Sigmoid colon (tissue), 7 donors: ENCODE measurements around the gene STAB1. TPM values are rescaled to one million over a fixed set of nuclear protein-coding genes. Genes with fewer than 3 reads are reported as not detected.
A peak's percentile ranks its signal among the peaks of the same experiment; 100 is the strongest.

Experiments used
- DNase-seq: peaks from one replicate; pipeline ENCODE4 v3.0.0-alpha.2; 2019
- H3K27ac ChIP-seq, 4 donors: fragments of 200-600 bp; sonication (generic); one replicate each; pipeline ENCODE4 v1.5.1; 2016 to 2019; ENCODE audit warnings: mild to moderate bottlenecking in 1 of 4
- H3K27me3 ChIP-seq, 3 donors: fragments of 200-600 bp; sonication (generic); one replicate each; pipeline ENCODE4 v1.5.1; 2019; ENCODE audit warnings: mild to moderate bottlenecking in 1 of 3
- H3K36me3 ChIP-seq, 4 donors: fragments of 200-600 bp; sonication (generic); one replicate each; pipeline ENCODE4 v1.5.1; 2016 to 2019
- H3K4me1 ChIP-seq, 4 donors: fragments of 200-600 bp; sonication (generic); one replicate each; pipeline ENCODE4 v1.5.1; 2017 to 2019
- H3K4me3 ChIP-seq, 4 donors: fragments of 200-600 bp; sonication (generic); one replicate each; pipeline ENCODE4 v1.5.1; 2017 to 2019; ENCODE audit warnings: mild to moderate bottlenecking in 2 of 4, moderate library complexity in 1 of 4
- H3K9me3 ChIP-seq, 4 donors: fragments of 200-600 bp in 3 of 4; sonication (generic) in 3 of 4; one replicate each; pipeline versions ENCODE4 v1.5.1 to v1.6.1; 2013 to 2019
- CTCF ChIP-seq, 4 experiments: fragments of 450-650 bp in 3 of 4; fragments of 200-600 bp in 1 of 4; IDR thresholded peaks; one replicate each; pipeline ENCODE4 v1.5.1; 2016 to 2019; ENCODE audit warnings: antibody characterized with exemption in 4 of 4, mild to moderate bottlenecking in 3 of 4, moderate library complexity in 2 of 4
- EP300 ChIP-seq, 4 donors: sonication (generic); formaldehyde crosslinking; IDR thresholded peaks; one replicate each; pipeline ENCODE4 v1.6.1; 2017; ENCODE audit warnings: antibody characterized with exemption in 4 of 4
- POLR2A ChIP-seq, 2 donors: fragments of 450-650 bp; IDR thresholded peaks; one replicate each; pipeline ENCODE4 v1.6.1; 2016; ENCODE audit warnings: antibody characterized with exemption in 2 of 2, mild to moderate bottlenecking in 2 of 2, moderate library complexity in 2 of 2
- POLR2AphosphoS5 ChIP-seq, 4 donors: sonication (generic); formaldehyde crosslinking; IDR thresholded peaks; one replicate each; pipeline ENCODE4 v1.6.1; 2017; ENCODE audit warnings: antibody characterized with exemption in 4 of 4
- WGBS, 2 donors: extraction: QIAGEN DNeasy Blood & Tissue Kit; methylation state at CpG; one replicate each; pipeline ENCODE4 v1.1.7; 2013; 5-methylcytosine and 5-hydroxymethylcytosine counted together
- intact Hi-C: fragments of 100-400 bp; cut with DNase I; formaldehyde crosslinking; loops from one replicate; pipeline ENCODE4 v1.15.1; 2023
- polyA plus RNA-seq, 3 donors: library from polyadenylated mRNA; stranded (reverse); fragments of 200-250 nt; gene quantifications; one replicate each; pipeline ENCODE4 v1.2.3, GENCODE V29; 2013
- total RNA-seq, 4 donors: library from RNA; depleted of rRNA; stranded (reverse); fragments of >200 nt; gene quantifications; one replicate each; pipeline ENCODE4 v1.1.0, GENCODE V29; 2016
- donor health status: healthy with polysubstance abuse.
- donor health status: Bipolar disorder and iron deficiency.
- donor health status: healthy.

The STAB1 gene
- total RNA-seq (100 to 1,000 TPM in 3 of 4 donors, 10 to 100 TPM in 1; 92.0 to 138 (median 120) TPM), polyA plus RNA-seq (10 to 100 TPM; 18.0 to 63.0 (median 58.5) TPM)

GRCh38 chr3:52494886-52495495 lies at the start of gene STAB1:
STAB1 (plus strand) TSS chr3:52495338; CDS start chr3:52495414, 76 bp downstream.
- peak within 1 kb of the TSS; percentile 16 to 47 (median 27) for H3K4me3 ChIP-seq
- peak; percentile 79 for DNase-seq
- 53 to 76% methylated on average over 25 of the region's 25 CpGs for WGBS, 2 donors

GRCh38 chr3:52446042-52446441 lies 49.1 kb upstream of the STAB1 start:
- no peaks in the 10 kb centered on the region for H3K9me3 ChIP-seq

More at GRCh38 chr3:52494886-52495495, at the start of gene STAB1:
- TF ChIP-seq CTCF (IDR thresholded peaks at IDR 0.05) (no peak), POLR2A (IDR thresholded peaks at IDR 0.05) (no peak), POLR2AphosphoS5 (IDR thresholded peaks at IDR 0.05) (peak in 3 of 4 donors; percentile 30 to 59 (median 33))
- intact Hi-C loops: no loop called here
- Histone ChIP-seq H3K27me3 (no peaks in the 10 kb centered on the region), H3K4me1 (peaks cover 0 to 22% (median 11%) of the 10 kb centered on the region in 4 donors), H3K27ac (peak within 1 kb of the TSS; percentile 48 to 74 (median 52)), H3K36me3 (peaks cover 24 to 35% (median 29%) of the 10 kb centered on the region in 4 donors), H3K9me3 (no peaks in the 10 kb centered on the region)

GRCh38 chr3:52446631-52447511 lies 48.3 kb upstream of the STAB1 start:
- WGBS, 2 donors: 37 to 39% methylated on average over 13 of the region's 13 CpGs
- peaks cover 0 to 17% (median 8%) of the 10 kb centered on the region in 4 donors for H3K4me1 ChIP-seq
- no peak overlapping the region for H3K27ac ChIP-seq
- H3K9me3 ChIP-seq: no peaks in the 10 kb centered on the region
- no peaks in the 10 kb centered on the region for H3K27me3 ChIP-seq
- intact Hi-C loops: loop anchor here (1.0 kb wide), 1 partner anchor 19 kb away; no protein-coding TSS in a partner anchor
- no peaks in the 10 kb centered on the region for H3K36me3 ChIP-seq
- no peak overlapping the region for H3K4me3 ChIP-seq
- peak; percentile 81 for DNase-seq
- TF ChIP-seq POLR2A (IDR thresholded peaks at IDR 0.05) (no peak), POLR2AphosphoS5 (IDR thresholded peaks at IDR 0.05) (no peak), CTCF (IDR thresholded peaks at IDR 0.05) (peak; percentile 98 to 100 (median 100)), EP300 (IDR thresholded peaks at IDR 0.05) (no peak)

More at GRCh38 chr3:52446042-52446441, 49.1 kb upstream of the STAB1 start:
- Histone ChIP-seq H3K36me3 (no peaks in the 10 kb centered on the region), H3K4me3 (no peak overlapping the region), H3K27ac (no peak overlapping the region), H3K4me1 (peaks cover 0 to 17% (median 8%) of the 10 kb centered on the region in 4 donors), H3K27me3 (no peaks in the 10 kb centered on the region)
- no peak for DNase-seq
- 86 to 88% methylated on average over 4 of the region's 4 CpGs for WGBS, 2 donors
- intact Hi-C loops: no loop called here
- no peak for TF ChIP-seq CTCF (IDR thresholded peaks at IDR 0.05)
- TF ChIP-seq POLR2AphosphoS5 (IDR thresholded peaks at IDR 0.05): no peak
- TF ChIP-seq POLR2A (IDR thresholded peaks at IDR 0.05): no peak
- no peak for TF ChIP-seq EP300 (IDR thresholded peaks at IDR 0.05)

GRCh38 chr3:52447512-52448355 lies 47.4 kb upstream of the STAB1 start:
- H3K36me3 ChIP-seq: no peaks in the 10 kb centered on the region
- no peak overlapping the region for H3K27ac ChIP-seq
- no peak for TF ChIP-seq POLR2AphosphoS5 (IDR thresholded peaks at IDR 0.05)
- TF ChIP-seq EP300 (IDR thresholded peaks at IDR 0.05): no peak
- TF ChIP-seq CTCF (IDR thresholded peaks at IDR 0.05): no peak
- peaks cover 0 to 17% (median 8%) of the 10 kb centered on the region in 4 donors for H3K4me1 ChIP-seq
- no peak overlapping the region for H3K4me3 ChIP-seq
- no peak for DNase-seq
- no peaks in the 10 kb centered on the region for H3K27me3 ChIP-seq
- intact Hi-C loops: loop anchor here (1.0 kb wide), 1 partner anchor 19 kb away; no protein-coding TSS in a partner anchor
- WGBS, 2 donors: 81 to 82% methylated on average over 12 of the region's 12 CpGs
- H3K9me3 ChIP-seq: no peaks in the 10 kb centered on the region
